BLaER1 (cell line): Measurements from ENCODE around the gene SS18L1.

ENCODE experiments used
- H3K27ac ChIP-seq: shearing (Covaris generic); formaldehyde crosslinking; 2 replicates; pipeline ENCODE4 v1.8.1; 2022
- H3K27me3 ChIP-seq: shearing (Covaris generic); formaldehyde crosslinking; 2 replicates; pipeline ENCODE4 v1.8.1; 2022
- H3K36me3 ChIP-seq: shearing (Covaris generic); formaldehyde crosslinking; 2 replicates; pipeline ENCODE4 v1.8.1; 2022
- H3K4me1 ChIP-seq: shearing (Covaris generic); formaldehyde crosslinking; 2 replicates; pipeline ENCODE4 v1.8.1; 2022
- H3K4me2 ChIP-seq: shearing (Covaris generic); formaldehyde crosslinking; 2 replicates; pipeline ENCODE4 v1.8.1; 2022
- H3K4me3 ChIP-seq: shearing (Covaris generic); formaldehyde crosslinking; 2 replicates; pipeline ENCODE4 v1.8.1; 2022
- H3K9ac ChIP-seq: shearing (Covaris generic); formaldehyde crosslinking; 2 replicates; pipeline ENCODE4 v1.8.1; 2022
- H3K9me3 ChIP-seq: shearing (Covaris generic); formaldehyde crosslinking; 2 replicates; pipeline ENCODE4 v1.8.1; 2022
- H4K20me1 ChIP-seq: shearing (Covaris generic); formaldehyde crosslinking; 2 replicates; pipeline ENCODE4 v1.8.1; 2022
- Cebpa-rat ChIP-seq: shearing (Covaris generic); IDR thresholded peaks from 2 replicates; pipeline ENCODE4 v1.8.1; 2022

SS18L1 gene

GRCh38 chr20:62143081-62143956 lies at the start of gene SS18L1, which contains the start of gene PSMA7:
Gene SS18L1, plus strand, starts transcription at chr20:62143769. Its CDS starts 52 bp downstream, at chr20:62143821.
Gene PSMA7, minus strand, starts transcription at chr20:62143394. Its CDS starts 91 bp downstream, at chr20:62143303.
- no peaks in the 10 kb centered on the region for H3K27me3 ChIP-seq
- peak within 1 kb of the TSS; percentile 98 for H3K4me2 ChIP-seq
- H3K36me3 ChIP-seq, result peaks cover 46% of the 10 kb centered on the region
- H3K4me3 ChIP-seq, result peak within 1 kb of the TSS; percentile 98
- H3K9ac ChIP-seq, result peak within 1 kb of the TSS; percentile 99
- no peak for TF ChIP-seq Cebpa-rat
- peak within 1 kb of the TSS; percentile 99 for H3K27ac ChIP-seq
- H3K4me1 ChIP-seq, result peaks cover 43% of the 10 kb centered on the region
- H4K20me1 ChIP-seq, result peaks cover 94% of the 10 kb centered on the region
- no peaks in the 10 kb centered on the region for H3K9me3 ChIP-seq

- TF ChIP-seq Cebpa-rat, result no peak
- Histone ChIP-seq H3K9me3 (peaks cover 46% of the 10 kb centered on the region), H3K36me3 (no peaks in the 10 kb centered on the region), H3K4me1 (peaks cover 21% of the 10 kb centered on the region), H3K9ac (no peak overlapping the region), H3K4me2 (peak overlapping the region; percentile 66), H4K20me1 (no peaks in the 10 kb centered on the region), H3K27ac (no peak overlapping the region), H3K27me3 (no peaks in the 10 kb centered on the region), H3K4me3 (no peak overlapping the region)
These were observed 46.9 kb upstream of the SS18L1 start for GRCh38 chr20:62096421-62097380.

DNA sequence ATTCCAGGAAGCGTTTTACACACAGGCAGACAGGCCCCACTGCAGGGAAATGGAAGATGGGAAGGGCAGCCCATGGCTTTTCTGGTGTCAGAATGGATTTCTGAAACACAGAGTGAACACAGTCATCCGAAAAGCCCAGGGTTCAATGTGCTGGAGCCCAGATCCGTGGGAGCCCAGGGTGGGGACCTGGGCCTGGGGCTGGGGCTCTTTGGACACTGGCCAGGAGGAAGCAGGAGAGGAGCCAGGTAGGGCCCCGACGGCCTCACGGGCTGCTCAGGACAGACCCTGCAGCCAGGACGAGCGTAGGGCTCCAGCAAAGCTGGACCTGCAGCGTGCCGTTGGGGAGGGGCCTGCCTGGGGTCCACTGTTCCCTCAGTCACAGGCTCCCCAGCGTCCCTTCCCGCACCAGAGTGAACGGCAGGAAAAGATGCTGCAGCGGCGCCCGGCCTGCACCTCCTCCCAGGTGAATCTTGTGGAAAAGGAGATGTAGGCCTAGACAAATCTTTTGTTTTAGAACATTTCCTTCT lies 45.6 kb upstream of the SS18L1 start:
- Histone ChIP-seq H3K4me3 (no peak overlapping the region), H3K4me2 (peak overlapping the region; percentile 66; the same call in 1 of the 2 replicates), H3K9me3 (peaks cover 46% of the 10 kb centered on the region), H3K36me3 (no peaks in the 10 kb centered on the region), H3K9ac (no peak overlapping the region), H4K20me1 (no peaks in the 10 kb centered on the region), H3K27me3 (no peaks in the 10 kb centered on the region), H3K27ac (no peak overlapping the region), H3K4me1 (peaks cover 21% of the 10 kb centered on the region)
- no peak for TF ChIP-seq Cebpa-rat

- no peaks in the 10 kb centered on the region for H3K27me3 ChIP-seq
- peaks cover 71% of the 10 kb centered on the region for H3K9me3 ChIP-seq
- no peak overlapping the region for H3K9ac ChIP-seq
- H3K4me2 ChIP-seq, result no peak overlapping the region
- H4K20me1 ChIP-seq, result no peaks in the 10 kb centered on the region
- TF ChIP-seq Cebpa-rat, result no peak
- peaks cover 21% of the 10 kb centered on the region for H3K4me1 ChIP-seq
- H3K36me3 ChIP-seq, result no peaks in the 10 kb centered on the region
- no peak overlapping the region for H3K4me3 ChIP-seq
- H3K27ac ChIP-seq, result no peak overlapping the region
These were observed 42.5 kb upstream of the SS18L1 start for GRCh38 chr20:62101078-62101477.

- no peaks in the 10 kb centered on the region for H3K27me3 ChIP-seq
- H3K9me3 ChIP-seq, result peaks cover 97% of the 10 kb centered on the region
- H3K4me1 ChIP-seq, result no peaks in the 10 kb centered on the region
- no peak overlapping the region for H3K4me3 ChIP-seq
- H3K27ac ChIP-seq, result no peak overlapping the region
- H4K20me1 ChIP-seq, result no peaks in the 10 kb centered on the region
- no peak overlapping the region for H3K4me2 ChIP-seq
- no peak for TF ChIP-seq Cebpa-rat
- H3K9ac ChIP-seq, result no peak overlapping the region
- H3K36me3 ChIP-seq, result no peaks in the 10 kb centered on the region
These were observed 39.9 kb upstream of the SS18L1 start for GRCh38 chr20:62103508-62104233.

DNA sequence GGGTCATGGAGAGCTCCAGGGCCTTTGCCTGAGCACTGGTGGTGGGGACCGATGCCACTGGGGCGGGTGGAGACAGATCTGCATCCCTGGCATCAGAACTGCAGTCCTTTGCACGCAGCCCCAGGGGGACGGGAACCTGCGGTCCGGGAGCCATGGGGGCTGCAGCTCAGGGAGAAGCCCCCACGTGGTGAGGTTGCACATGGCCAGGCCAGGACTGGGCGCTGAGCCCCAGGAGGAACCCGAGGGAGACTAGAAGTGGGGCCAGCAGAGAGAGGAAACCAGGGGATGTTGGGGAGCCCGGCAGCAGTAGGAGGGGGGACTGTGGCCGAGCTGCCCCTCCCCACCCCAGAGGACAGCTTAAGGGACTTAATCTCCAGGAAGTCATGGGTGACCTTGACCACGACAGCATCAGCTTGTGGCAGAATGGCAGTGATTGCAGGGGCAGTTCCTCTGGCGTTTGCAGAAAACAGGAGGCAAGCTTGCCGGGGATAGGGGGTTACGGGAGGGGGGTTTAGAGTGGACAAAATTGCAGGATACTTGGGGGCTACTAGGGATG lies 39.3 kb upstream of the SS18L1 start:
- Histone ChIP-seq H3K27ac (no peak overlapping the region), H3K36me3 (no peaks in the 10 kb centered on the region), H3K27me3 (no peaks in the 10 kb centered on the region), H3K4me3 (no peak overlapping the region), H3K9ac (no peak overlapping the region), H3K9me3 (peaks cover 98% of the 10 kb centered on the region), H4K20me1 (no peaks in the 10 kb centered on the region), H3K4me1 (no peaks in the 10 kb centered on the region), H3K4me2 (no peak overlapping the region)
- TF ChIP-seq Cebpa-rat, result no peak

GRCh38 chr20:62104791-62105345 lies 38.7 kb upstream of the SS18L1 start:
- Histone ChIP-seq H4K20me1 (no peaks in the 10 kb centered on the region), H3K4me2 (no peak overlapping the region)

DNA sequence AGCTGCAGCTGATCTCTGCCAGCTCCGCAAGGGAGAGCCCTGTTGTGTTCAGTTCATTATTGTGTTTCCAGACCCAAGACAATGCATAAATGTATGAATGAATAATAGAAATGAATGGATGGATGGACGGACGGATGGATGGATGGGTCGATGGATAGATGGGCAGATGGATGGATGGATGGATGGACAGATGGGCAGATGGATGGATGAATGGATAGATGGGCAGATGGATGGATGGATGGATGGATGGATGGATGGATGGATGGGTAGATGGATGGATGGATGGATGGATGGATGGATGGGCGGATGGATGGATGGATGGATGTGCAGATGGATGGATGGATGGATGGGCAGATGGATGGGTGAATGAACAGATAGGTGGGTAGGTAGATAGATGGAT lies 38.0 kb upstream of the SS18L1 start:
- no peak overlapping the region for H3K27ac ChIP-seq
- no peaks in the 10 kb centered on the region for H3K4me1 ChIP-seq
- H3K36me3 ChIP-seq, result no peaks in the 10 kb centered on the region
- no peaks in the 10 kb centered on the region for H4K20me1 ChIP-seq
- H3K27me3 ChIP-seq, result no peaks in the 10 kb centered on the region
- H3K4me3 ChIP-seq, result no peak overlapping the region
- no peak overlapping the region for H3K4me2 ChIP-seq
- H3K9me3 ChIP-seq, result peaks cover 97% of the 10 kb centered on the region
- H3K9ac ChIP-seq, result no peak overlapping the region
- no peak for TF ChIP-seq Cebpa-rat

More at GRCh38 chr20:62104791-62105345, 38.7 kb upstream of the SS18L1 start:
- Histone ChIP-seq H3K9ac (no peak overlapping the region), H3K9me3 (peaks cover 98% of the 10 kb centered on the region), H3K27ac (no peak overlapping the region), H3K27me3 (no peaks in the 10 kb centered on the region), H3K4me3 (no peak overlapping the region), H3K4me1 (no peaks in the 10 kb centered on the region), H3K36me3 (no peaks in the 10 kb centered on the region)
- no peak for TF ChIP-seq Cebpa-rat
